GM23338 (cell line): ENCODE results near the gene FNDC3A. TPM values are rescaled to one million over a fixed set of nuclear protein-coding genes. Genes with fewer than 3 reads are reported as not detected.
A peak's percentile ranks its signal among the peaks of the same experiment; 100 is the strongest.

Source experiments
- ATAC-seq: fragments of 200-7000 bp; cut with Tn5 transposase; 3 replicates; pipeline ENCODE4 v1.9.1; 2020
- DNase-seq: peaks from one replicate; pipeline ENCODE4 v3.0.0-alpha.2; 2015; ENCODE audit warnings: low spot score
- H2AFZ ChIP-seq: fragments of 200-600 bp; sonication (generic); 2 replicates; pipeline ENCODE4 v1.8.0; 2016; ENCODE audit warnings: antibody characterized with exemption, mild to moderate bottlenecking, moderate library complexity
- H3F3A ChIP-seq: fragments of 200-600 bp; sonication (generic); replicated peaks from 2 replicates; pipeline ENCODE4 v1.8.0; 2017; ENCODE audit warnings: antibody characterized with exemption, mixed run types, low read depth
- H3K27ac ChIP-seq: fragments of 200-600 bp; sonication (generic); 2 replicates; pipeline ENCODE4 v1.6.1; 2016; ENCODE audit warnings: low read depth
- H3K27me3 ChIP-seq: fragments of 200-600 bp; sonication (generic); 2 replicates; pipeline ENCODE4 v1.8.0; 2016; ENCODE audit warnings: mild to moderate bottlenecking, mixed run types, moderate library complexity; ENCODE audit not compliant: insufficient read depth
- H3K36me3 ChIP-seq: fragments of 200-600 bp; sonication (generic); 2 replicates; pipeline ENCODE4 v1.8.0; 2016; ENCODE audit warnings: mild to moderate bottlenecking; ENCODE audit not compliant: insufficient read depth
- H3K4me1 ChIP-seq: fragments of 200-600 bp; sonication (generic); 2 replicates; pipeline ENCODE4 v1.8.0; 2016; ENCODE audit warnings: mild to moderate bottlenecking, moderate library complexity; ENCODE audit not compliant: insufficient read depth
- H3K4me2 ChIP-seq: fragments of 200-600 bp; sonication (generic); 2 replicates; pipeline ENCODE4 v1.7.1; 2017; ENCODE audit warnings: mixed run types
- H3K4me3 ChIP-seq: fragments of 200-600 bp; sonication (generic); 2 replicates; pipeline ENCODE4 v1.6.1; 2016; ENCODE audit warnings: mixed run types
- H3K79me2 ChIP-seq: fragments of 200-600 bp; sonication (generic); replicated peaks from 2 replicates; pipeline ENCODE4 v1.8.0; 2017; ENCODE audit warnings: mild to moderate bottlenecking; ENCODE audit not compliant: insufficient read depth
- H3K9me2 ChIP-seq: fragments of 200-600 bp; sonication (generic); 2 replicates; pipeline ENCODE4 v1.8.0; 2017; ENCODE audit not compliant: insufficient read depth
- H4K20me1 ChIP-seq: fragments of 200-600 bp; sonication (generic); replicated peaks from 2 replicates; pipeline ENCODE4 v1.8.0; 2017; ENCODE audit warnings: mild to moderate bottlenecking; ENCODE audit not compliant: insufficient read depth
- H3K27ac Mint-ChIP-seq: 2 replicates; pipeline ENCODE4 v1.8.0; 2020; ENCODE audit warnings: inconsistent platforms, mild to moderate bottlenecking, moderate library complexity, mixed read lengths
- H3K27me3 Mint-ChIP-seq: 3 replicates; pipeline ENCODE4 v1.8.0; 2022; ENCODE audit warnings: low read depth, mild to moderate bottlenecking, moderate library complexity, mixed read lengths, inconsistent platforms; ENCODE audit not compliant: insufficient read depth, poor library complexity
- H3K36me3 Mint-ChIP-seq: 3 replicates; pipeline ENCODE4 v1.8.0; 2021; ENCODE audit warnings: low read depth, mild to moderate bottlenecking, inconsistent platforms, moderate library complexity, mixed read lengths
- H3K4me1 Mint-ChIP-seq: 3 replicates; pipeline ENCODE4 v1.8.0; 2020; ENCODE audit warnings: mild to moderate bottlenecking, inconsistent platforms, mixed read lengths
- H3K4me3 Mint-ChIP-seq: 3 replicates; pipeline ENCODE4 v1.8.0; 2021; ENCODE audit warnings: moderate library complexity, mild to moderate bottlenecking, inconsistent platforms, mixed read lengths
- H3K9me3 Mint-ChIP-seq: 3 replicates; pipeline ENCODE4 v1.8.0; 2020; ENCODE audit warnings: moderate library complexity, mild to moderate bottlenecking, inconsistent platforms, mixed read lengths
- CREB1 ChIP-seq: fragments of 250-450 bp; sonication (Bioruptor Pico); IDR thresholded peaks from 2 replicates; pipeline ENCODE4 v1.5.0; 2020; ENCODE audit warnings: low read depth, mild to moderate bottlenecking, moderate library complexity
- EZH2 ChIP-seq: fragments of 200-600 bp; sonication (generic); IDR thresholded peaks from one replicate; pipeline ENCODE4 v1.8.0; 2017; ENCODE audit warnings: antibody characterized with exemption, mild to moderate bottlenecking, low read depth; ENCODE audit not compliant: unreplicated experiment
- JUNB ChIP-seq: IDR thresholded peaks from one replicate; pipeline ENCODE4 v1.6.1; 2016; ENCODE audit warnings: antibody characterized with exemption; ENCODE audit not compliant: unreplicated experiment
- POLR2AphosphoS5 ChIP-seq: IDR thresholded peaks from 2 replicates; pipeline ENCODE4 v1.6.1; 2016; ENCODE audit warnings: antibody characterized with exemption, low read depth
- STAT1 ChIP-seq: IDR thresholded peaks from one replicate; pipeline ENCODE4 v1.6.1; 2016; ENCODE audit warnings: antibody characterized with exemption; ENCODE audit not compliant: unreplicated experiment
- ZNF114 ChIP-seq: fragments of 250-450 bp; sonication (Bioruptor Pico); IDR thresholded peaks from 2 replicates; pipeline ENCODE4 v1.5.0; 2020; ENCODE audit warnings: mild to moderate bottlenecking, moderate library complexity
- polyA plus RNA-seq: library from polyadenylated mRNA; unstranded; fragments of >200 nt; fragmentation: Nextera tagmentation; extraction: Ambion mirVana; gene quantifications from 2 replicates; pipeline ENCODE4 v1.2.1, GENCODE V29; 2016
- total RNA-seq: library from RNA; depleted of rRNA; stranded (reverse); fragments of >200 nt; shearing (Covaris generic); gene quantifications from 2 replicates; pipeline ENCODE4 v1.2.3, GENCODE V29; 2014
- TF ChIP-seq, protein P1 (sequence below): fragments of 250-450 bp; sonication (Bioruptor Pico); IDR thresholded peaks from 2 replicates; pipeline ENCODE4 v1.5.0; 2020; ENCODE audit warnings: mild to moderate bottlenecking, moderate library complexity
- TF ChIP-seq, protein P2 (sequence below): IDR thresholded peaks from 2 replicates; pipeline ENCODE4 v1.6.1; 2016; ENCODE audit warnings: antibody characterized with exemption

The FNDC3A gene
- total and polyA plus RNA-seq, 2 experiments from 2014 or later = 10.3 to 31.1 TPM

GRCh38 chr13:48944221-48944620 lies 31.5 kb upstream of the FNDC3A start:
- Mint-ChIP-seq H3K4me3 (no peak overlapping the region), H3K36me3 (no peaks in the 10 kb centered on the region), H3K9me3 (no peaks in the 10 kb centered on the region), H3K4me1 (peaks cover 8% of the 10 kb centered on the region; the same call in 2 of the 3 replicates), H3K27ac (no peak overlapping the region), H3K27me3 (peaks cover 4% of the 10 kb centered on the region)
- H3K4me1 ChIP-seq = no peaks in the 10 kb centered on the region
- H3K4me2 ChIP-seq = no peak overlapping the region
- no peak overlapping the region for H3K27ac ChIP-seq
- H3K79me2 ChIP-seq = no peaks in the 10 kb centered on the region
- DNase-seq (no peak), ATAC-seq (no peak)
- H3K4me3 ChIP-seq = no peak overlapping the region
- no peaks in the 10 kb centered on the region for H4K20me1 ChIP-seq
- H2AFZ ChIP-seq = 0 out of 2 replicates have a peak overlapping the region, but pooled peaks have one; percentile 47
- H3K9me2 ChIP-seq = no peaks in the 10 kb centered on the region
- H3F3A ChIP-seq = no peaks in the 10 kb centered on the region
- TF ChIP-seq, protein P1, sequence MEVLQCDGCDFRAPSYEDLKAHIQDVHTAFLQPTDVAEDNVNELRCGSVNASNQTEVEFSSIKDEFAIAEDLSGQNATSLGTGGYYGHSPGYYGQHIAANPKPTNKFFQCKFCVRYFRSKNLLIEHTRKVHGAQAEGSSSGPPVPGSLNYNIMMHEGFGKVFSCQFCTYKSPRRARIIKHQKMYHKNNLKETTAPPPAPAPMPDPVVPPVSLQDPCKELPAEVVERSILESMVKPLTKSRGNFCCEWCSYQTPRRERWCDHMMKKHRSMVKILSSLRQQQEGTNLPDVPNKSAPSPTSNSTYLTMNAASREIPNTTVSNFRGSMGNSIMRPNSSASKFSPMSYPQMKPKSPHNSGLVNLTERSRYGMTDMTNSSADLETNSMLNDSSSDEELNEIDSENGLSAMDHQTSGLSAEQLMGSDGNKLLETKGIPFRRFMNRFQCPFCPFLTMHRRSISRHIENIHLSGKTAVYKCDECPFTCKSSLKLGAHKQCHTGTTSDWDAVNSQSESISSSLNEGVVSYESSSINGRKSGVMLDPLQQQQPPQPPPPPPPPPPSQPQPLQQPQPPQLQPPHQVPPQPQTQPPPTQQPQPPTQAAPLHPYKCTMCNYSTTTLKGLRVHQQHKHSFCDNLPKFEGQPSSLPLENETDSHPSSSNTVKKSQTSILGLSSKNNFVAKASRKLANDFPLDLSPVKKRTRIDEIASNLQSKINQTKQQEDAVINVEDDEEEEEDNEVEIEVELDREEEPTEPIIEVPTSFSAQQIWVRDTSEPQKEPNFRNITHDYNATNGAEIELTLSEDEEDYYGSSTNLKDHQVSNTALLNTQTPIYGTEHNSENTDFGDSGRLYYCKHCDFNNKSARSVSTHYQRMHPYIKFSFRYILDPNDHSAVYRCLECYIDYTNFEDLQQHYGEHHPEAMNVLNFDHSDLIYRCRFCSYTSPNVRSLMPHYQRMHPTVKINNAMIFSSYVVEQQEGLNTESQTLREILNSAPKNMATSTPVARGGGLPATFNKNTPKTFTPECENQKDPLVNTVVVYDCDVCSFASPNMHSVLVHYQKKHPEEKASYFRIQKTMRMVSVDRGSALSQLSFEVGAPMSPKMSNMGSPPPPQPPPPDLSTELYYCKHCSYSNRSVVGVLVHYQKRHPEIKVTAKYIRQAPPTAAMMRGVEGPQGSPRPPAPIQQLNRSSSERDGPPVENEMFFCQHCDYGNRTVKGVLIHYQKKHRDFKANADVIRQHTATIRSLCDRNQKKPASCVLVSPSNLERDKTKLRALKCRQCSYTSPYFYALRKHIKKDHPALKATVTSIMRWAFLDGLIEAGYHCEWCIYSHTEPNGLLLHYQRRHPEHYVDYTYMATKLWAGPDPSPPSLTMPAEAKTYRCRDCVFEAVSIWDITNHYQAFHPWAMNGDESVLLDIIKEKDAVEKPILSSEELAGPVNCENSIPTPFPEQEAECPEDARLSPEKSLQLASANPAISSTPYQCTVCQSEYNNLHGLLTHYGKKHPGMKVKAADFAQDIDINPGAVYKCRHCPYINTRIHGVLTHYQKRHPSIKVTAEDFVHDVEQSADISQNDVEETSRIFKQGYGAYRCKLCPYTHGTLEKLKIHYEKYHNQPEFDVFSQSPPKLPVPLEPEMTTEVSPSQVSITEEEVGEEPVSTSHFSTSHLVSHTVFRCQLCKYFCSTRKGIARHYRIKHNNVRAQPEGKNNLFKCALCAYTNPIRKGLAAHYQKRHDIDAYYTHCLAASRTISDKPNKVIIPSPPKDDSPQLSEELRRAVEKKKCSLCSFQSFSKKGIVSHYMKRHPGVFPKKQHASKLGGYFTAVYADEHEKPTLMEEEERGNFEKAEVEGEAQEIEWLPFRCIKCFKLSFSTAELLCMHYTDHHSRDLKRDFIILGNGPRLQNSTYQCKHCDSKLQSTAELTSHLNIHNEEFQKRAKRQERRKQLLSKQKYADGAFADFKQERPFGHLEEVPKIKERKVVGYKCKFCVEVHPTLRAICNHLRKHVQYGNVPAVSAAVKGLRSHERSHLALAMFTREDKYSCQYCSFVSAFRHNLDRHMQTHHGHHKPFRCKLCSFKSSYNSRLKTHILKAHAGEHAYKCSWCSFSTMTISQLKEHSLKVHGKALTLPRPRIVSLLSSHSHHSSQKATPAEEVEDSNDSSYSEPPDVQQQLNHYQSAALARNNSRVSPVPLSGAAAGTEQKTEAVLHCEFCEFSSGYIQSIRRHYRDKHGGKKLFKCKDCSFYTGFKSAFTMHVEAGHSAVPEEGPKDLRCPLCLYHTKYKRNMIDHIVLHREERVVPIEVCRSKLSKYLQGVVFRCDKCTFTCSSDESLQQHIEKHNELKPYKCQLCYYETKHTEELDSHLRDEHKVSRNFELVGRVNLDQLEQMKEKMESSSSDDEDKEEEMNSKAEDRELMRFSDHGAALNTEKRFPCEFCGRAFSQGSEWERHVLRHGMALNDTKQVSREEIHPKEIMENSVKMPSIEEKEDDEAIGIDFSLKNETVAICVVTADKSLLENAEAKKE (CRISPR knock-in tag) = no peak
- TF ChIP-seq EZH2 (no peak), JUNB (no peak), POLR2AphosphoS5 (no peak), STAT1 (no peak), ZNF114 (CRISPR knock-in tag) (no peak), CREB1 (CRISPR knock-in tag) (no peak)
- TF ChIP-seq, protein P2, sequence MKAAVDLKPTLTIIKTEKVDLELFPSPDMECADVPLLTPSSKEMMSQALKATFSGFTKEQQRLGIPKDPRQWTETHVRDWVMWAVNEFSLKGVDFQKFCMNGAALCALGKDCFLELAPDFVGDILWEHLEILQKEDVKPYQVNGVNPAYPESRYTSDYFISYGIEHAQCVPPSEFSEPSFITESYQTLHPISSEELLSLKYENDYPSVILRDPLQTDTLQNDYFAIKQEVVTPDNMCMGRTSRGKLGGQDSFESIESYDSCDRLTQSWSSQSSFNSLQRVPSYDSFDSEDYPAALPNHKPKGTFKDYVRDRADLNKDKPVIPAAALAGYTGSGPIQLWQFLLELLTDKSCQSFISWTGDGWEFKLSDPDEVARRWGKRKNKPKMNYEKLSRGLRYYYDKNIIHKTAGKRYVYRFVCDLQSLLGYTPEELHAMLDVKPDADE = no peak
- H3K27me3 ChIP-seq = no peaks in the 10 kb centered on the region
- no peaks in the 10 kb centered on the region for H3K36me3 ChIP-seq
